Stimulated activated memory B cell treated with anti-CD40 and anti-IgM and Interleukin-4, amounts not matched to agents 10 μg/mL and 1 μg/mL and 100 μg/mL, for 72 hours (primary cell): ENCODE data around the gene SLC47A1.

ENCODE experiments used
- ATAC-seq: fragments of 150-1000 bp; cut with Tn5 transposase; 2 replicates; pipeline ENCODE4 v1.10.0; 2021
- H3K27ac Mint-ChIP-seq: one replicate; pipeline ENCODE4 v1.8.0; 2022; ENCODE audit warnings: mild to moderate bottlenecking, mixed read lengths
- H3K27me3 Mint-ChIP-seq: one replicate; pipeline ENCODE4 v1.8.0; 2022; ENCODE audit warnings: mixed read lengths
- H3K36me3 Mint-ChIP-seq: one replicate; pipeline ENCODE4 v1.8.0; 2022; ENCODE audit warnings: mixed read lengths
- H3K4me1 Mint-ChIP-seq: one replicate; pipeline ENCODE4 v1.8.0; 2022; ENCODE audit warnings: mixed read lengths
- H3K4me3 Mint-ChIP-seq: one replicate; pipeline ENCODE4 v1.8.0; 2022; ENCODE audit warnings: mild to moderate bottlenecking, moderate library complexity, mixed read lengths
- H3K9me3 Mint-ChIP-seq: one replicate; pipeline ENCODE4 v1.8.0; 2022; ENCODE audit warnings: mixed read lengths

The SLC47A1 gene

DNA sequence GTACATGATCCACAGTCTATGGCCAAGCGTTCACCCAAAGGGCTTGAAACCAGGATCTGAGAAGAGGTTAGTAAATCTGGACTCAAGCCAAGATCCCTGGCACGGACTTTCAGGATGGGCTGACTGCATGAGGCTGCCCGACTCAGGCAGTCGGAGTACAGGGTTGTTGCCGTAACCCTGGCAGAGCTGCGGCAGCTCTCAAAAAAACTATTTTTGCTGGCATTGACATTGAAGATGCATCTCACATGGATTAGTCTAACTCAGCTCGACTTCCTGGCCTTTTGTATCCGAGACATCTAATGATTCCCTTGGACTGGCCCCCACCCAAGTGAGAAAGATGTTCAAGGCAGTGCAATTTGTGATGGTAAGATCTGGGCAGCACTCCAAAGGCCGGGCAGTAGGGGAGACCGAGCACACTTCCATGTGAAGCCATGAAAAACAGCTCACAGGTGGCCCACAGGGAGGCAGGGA is 6.2 kb downstream of the SLC47A1 start:
- H3K36me3 Mint-ChIP-seq = no peaks in the 10 kb centered on the region
- no peaks in the 10 kb centered on the region for H3K9me3 Mint-ChIP-seq
- H3K27ac Mint-ChIP-seq = no peak overlapping the region
- no peak for ATAC-seq
- H3K4me1 Mint-ChIP-seq = peaks cover 13% of the 10 kb centered on the region
- peaks cover 16% of the 10 kb centered on the region for H3K27me3 Mint-ChIP-seq
- H3K4me3 Mint-ChIP-seq = no peak overlapping the region

DNA sequence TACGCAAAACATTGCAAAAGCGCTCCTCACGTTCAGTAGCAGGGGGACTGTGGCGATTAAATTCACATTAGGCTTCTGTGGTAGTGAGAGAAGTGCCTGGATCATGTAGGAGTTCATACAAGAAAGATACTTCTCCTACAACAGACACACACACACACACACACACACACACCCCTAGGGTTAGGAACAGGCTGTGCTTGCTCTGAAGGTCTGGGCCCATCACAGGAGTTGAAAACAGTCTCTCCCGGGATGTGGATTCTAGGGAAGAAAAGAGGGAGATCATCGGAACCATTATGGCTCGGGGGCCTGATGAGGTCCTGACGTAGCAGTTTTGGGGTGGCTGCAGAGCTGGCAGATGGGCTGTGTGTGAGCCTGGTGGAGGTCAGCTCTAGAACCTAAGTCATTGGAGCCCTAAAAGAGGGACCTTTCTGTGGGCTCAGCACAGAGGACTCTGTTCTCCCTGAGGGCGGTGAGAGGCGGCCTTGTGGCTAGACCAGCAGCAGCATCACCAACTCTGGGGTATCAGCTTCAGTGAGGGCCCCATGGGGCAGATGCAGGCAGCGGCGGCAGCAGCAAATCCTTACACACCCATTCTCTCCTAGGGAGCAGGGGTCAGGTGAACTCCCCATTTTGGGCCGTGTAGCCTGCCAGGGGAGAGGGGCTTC is 7.2 kb downstream of the SLC47A1 start:
- ATAC-seq = no peak
- no peak overlapping the region for H3K4me3 Mint-ChIP-seq
- H3K36me3 Mint-ChIP-seq = no peaks in the 10 kb centered on the region
- H3K9me3 Mint-ChIP-seq = no peaks in the 10 kb centered on the region
- no peak overlapping the region for H3K27ac Mint-ChIP-seq
- peaks cover 10% of the 10 kb centered on the region for H3K4me1 Mint-ChIP-seq
- peaks cover 11% of the 10 kb centered on the region for H3K27me3 Mint-ChIP-seq

DNA sequence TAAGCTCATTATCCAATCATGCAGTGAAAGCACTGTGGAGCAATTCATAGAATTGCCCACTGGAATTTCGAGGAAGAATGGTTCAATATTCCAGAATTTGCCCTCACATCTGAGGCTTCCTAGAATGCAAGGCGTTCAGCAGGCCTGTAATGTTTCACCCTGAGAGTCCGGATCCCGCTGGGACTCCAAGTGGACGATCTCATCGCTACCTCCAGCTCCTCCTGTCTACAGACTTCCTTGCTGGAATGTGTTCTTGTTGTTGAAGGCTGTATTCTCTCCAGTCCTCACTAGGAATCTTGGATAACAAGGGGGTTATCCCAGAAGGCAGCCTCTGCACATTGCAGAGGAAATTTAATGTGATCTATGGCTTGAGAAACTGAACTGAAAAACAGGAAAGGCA is 7.8 kb downstream of the SLC47A1 start:
- peaks cover 11% of the 10 kb centered on the region for H3K27me3 Mint-ChIP-seq
- H3K4me3 Mint-ChIP-seq = no peak overlapping the region
- no peaks in the 10 kb centered on the region for H3K9me3 Mint-ChIP-seq
- no peak overlapping the region for H3K27ac Mint-ChIP-seq
- no peak for ATAC-seq
- no peaks in the 10 kb centered on the region for H3K36me3 Mint-ChIP-seq
- peaks cover 13% of the 10 kb centered on the region for H3K4me1 Mint-ChIP-seq

DNA sequence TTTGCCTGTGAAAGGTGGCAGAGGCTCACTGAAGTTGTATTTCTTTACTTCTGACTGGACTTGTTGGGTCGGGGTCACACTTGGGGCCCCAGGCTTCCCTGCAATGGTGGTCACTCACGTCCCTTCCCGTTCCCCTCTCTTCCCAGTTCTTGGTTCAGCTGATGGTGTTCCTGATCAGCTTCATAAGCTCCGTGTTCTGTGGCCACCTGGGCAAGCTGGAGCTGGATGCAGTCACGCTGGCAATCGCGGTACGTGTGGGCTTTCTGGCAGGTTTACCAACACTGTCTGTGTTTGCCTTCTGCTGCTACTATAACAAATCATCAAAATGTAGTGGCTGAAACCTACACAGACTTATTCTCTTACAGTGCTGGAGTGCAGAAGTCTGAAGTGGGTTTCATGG is 8.6 kb downstream of the SLC47A1 start:
- H3K4me1 Mint-ChIP-seq = peaks cover 19% of the 10 kb centered on the region
- H3K27me3 Mint-ChIP-seq = peaks cover 10% of the 10 kb centered on the region
- no peak overlapping the region for H3K4me3 Mint-ChIP-seq
- H3K36me3 Mint-ChIP-seq = no peaks in the 10 kb centered on the region
- H3K9me3 Mint-ChIP-seq = no peaks in the 10 kb centered on the region
- no peak for ATAC-seq
- H3K27ac Mint-ChIP-seq = no peak overlapping the region

DNA sequence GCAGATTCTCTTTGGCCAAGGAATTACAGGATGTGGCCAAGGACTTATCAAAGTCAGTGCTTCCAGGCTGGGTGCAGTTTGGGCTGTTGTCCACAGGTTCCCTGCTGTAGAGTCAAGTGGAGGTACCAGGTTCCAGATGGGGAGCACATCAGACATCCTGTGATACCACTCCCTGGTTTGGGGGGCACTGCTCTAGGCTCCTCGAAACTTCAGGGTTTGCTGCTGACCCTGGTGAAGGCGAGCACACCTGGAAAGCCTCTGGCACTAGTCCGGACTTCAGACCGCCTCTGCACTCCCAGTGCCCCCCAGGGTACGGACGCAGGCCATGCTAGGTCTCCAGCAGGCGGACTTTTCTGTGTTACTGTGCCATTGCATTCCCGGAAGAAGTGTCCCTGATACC is 10.7 kb downstream of the SLC47A1 start:
- no peaks in the 10 kb centered on the region for H3K27me3 Mint-ChIP-seq
- ATAC-seq = no peak
- peaks cover 8% of the 10 kb centered on the region for H3K4me1 Mint-ChIP-seq
- no peak overlapping the region for H3K27ac Mint-ChIP-seq
- H3K9me3 Mint-ChIP-seq = no peaks in the 10 kb centered on the region
- H3K36me3 Mint-ChIP-seq = no peaks in the 10 kb centered on the region
- no peak overlapping the region for H3K4me3 Mint-ChIP-seq

DNA sequence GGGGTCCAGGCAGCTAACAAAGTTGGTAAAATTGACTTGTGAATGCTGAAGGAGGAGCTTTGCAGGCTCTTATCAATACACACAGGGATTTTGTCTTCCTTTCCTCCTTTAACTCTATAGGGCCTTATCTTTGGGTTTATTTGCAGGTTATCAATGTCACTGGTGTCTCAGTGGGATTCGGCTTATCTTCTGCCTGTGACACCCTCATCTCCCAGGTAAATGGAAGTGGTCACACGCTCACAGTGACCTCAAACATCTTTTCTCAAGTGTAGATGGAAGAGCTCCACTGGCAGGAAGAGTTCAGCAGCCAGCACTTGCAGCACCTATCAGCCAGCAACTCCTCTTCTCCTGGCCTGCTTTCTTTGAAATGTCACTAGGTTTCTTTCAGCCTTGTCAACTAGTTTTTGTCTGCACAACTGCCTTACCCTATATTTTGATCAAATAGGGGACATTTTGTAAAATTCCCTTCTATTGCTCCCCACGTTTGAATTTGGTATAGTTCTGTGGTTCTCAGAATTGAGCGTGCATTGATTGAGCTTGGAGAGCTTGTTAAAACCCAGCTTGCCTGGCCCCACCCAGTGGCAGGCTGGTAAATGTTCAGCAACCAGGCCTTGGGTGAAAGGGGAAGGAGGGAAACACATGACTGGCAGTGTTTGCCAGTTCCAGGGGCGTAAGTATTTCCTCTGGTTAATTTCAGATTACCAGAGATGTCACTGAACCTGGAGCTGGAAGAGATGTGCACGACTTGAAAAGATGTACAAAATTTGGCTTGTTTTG is 12.8 kb downstream of the SLC47A1 start:
- H3K27ac Mint-ChIP-seq = peak overlapping the region; percentile 34
- H3K4me3 Mint-ChIP-seq = no peak overlapping the region
- ATAC-seq = peak; percentile 63
- peaks cover 8% of the 10 kb centered on the region for H3K4me1 Mint-ChIP-seq
- no peaks in the 10 kb centered on the region for H3K36me3 Mint-ChIP-seq
- H3K27me3 Mint-ChIP-seq = no peaks in the 10 kb centered on the region
- H3K9me3 Mint-ChIP-seq = no peaks in the 10 kb centered on the region

DNA sequence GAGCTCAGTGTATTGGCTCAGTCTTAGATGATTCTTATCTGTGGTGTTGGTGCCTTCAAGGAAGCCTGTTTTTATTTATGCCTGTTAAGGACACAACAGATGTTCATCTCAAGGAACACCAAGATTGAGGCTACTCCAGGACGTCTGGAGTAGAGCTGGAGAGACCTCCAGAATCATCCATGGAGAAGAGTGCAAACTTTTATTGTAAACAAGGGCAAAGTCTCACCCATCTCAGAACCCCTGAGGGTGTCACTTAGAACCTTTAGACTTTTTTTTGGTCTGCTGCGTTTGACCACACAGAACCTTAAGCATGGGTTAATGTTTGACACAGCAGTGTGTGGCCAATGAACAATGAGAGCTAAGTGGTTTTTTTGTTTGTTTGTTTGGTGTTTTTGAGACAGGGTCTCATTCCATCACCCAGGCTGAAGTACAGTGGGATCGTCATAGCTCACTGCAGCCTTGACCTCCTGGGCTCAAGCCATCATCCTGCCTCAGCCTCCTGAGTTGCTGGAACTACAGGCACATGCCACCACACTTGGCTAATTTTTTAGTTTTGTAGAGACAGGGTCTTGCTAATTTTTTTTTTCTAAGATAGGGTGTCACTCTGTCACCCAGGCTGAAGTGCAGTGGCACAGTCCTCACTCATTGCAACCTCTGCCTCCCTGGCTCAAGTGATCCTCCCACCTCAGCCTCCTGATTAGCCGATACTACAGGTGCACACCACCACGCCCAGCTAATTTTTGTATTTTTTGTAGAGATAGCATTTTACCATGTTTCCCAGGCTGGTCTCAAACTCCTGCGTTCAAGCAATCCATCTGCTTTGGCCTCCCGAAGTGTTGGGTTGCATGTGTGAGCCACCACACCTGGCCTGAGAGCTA is 16.3 kb downstream of the SLC47A1 start:
- Mint-ChIP-seq H3K36me3 (no peaks in the 10 kb centered on the region), H3K4me3 (no peak overlapping the region), H3K27ac (no peak overlapping the region), H3K27me3 (peaks cover 22% of the 10 kb centered on the region), H3K9me3 (no peaks in the 10 kb centered on the region), H3K4me1 (peaks cover 8% of the 10 kb centered on the region)
- ATAC-seq = no peak

DNA sequence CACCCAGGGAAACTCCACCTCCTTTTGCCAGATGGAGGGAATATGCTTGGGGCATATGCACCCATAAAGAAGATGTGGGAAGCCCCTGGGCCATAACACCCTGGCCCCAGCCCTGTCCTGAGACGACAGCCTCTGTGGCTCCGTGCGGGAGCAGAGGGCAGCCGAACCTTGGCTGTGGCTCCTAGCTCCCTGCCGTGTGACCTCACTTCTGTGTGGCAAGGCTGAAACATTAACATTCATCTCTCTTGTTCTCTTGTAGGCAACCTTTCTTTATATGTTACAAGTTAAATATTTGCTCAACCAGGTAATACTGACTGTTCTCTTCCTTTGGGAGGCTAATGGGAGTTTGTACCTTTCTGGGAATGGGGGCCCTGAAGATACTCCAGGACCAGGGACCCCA is 17.5 kb downstream of the SLC47A1 start:
- no peaks in the 10 kb centered on the region for H3K9me3 Mint-ChIP-seq
- H3K27me3 Mint-ChIP-seq = peaks cover 22% of the 10 kb centered on the region
- H3K4me1 Mint-ChIP-seq = peaks cover 8% of the 10 kb centered on the region
- ATAC-seq = no peak
- no peak overlapping the region for H3K27ac Mint-ChIP-seq
- no peak overlapping the region for H3K4me3 Mint-ChIP-seq
- no peaks in the 10 kb centered on the region for H3K36me3 Mint-ChIP-seq

DNA sequence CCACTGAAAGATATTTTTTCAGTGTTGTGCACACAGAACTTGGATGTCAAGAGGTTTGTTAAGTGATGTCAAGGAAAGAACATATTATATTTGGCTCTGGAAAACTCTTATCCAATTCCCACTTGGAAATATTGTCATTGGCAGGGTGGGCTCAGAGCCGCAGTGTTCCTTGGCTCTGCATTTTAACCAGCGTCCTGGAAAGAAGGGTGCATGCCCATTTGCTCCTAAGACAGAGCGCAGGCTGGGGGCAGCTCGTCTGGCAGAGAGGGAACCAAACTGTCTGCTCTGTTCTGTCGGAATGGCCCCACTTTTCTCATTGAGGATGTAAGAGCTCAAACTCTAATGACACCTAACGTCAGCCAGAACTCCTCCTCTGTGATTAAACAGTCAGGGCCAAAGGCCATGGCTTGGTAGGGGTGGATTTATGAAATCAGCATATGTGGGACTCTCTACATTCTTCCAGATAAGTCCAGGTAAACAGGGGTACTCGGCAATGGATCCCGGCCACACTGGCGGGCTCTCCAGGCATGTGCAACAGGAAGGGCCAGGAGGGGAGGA is 18.0 kb downstream of the SLC47A1 start:
- Mint-ChIP-seq H3K27ac (no peak overlapping the region), H3K4me3 (no peak overlapping the region), H3K9me3 (no peaks in the 10 kb centered on the region), H3K36me3 (no peaks in the 10 kb centered on the region), H3K4me1 (peaks cover 4% of the 10 kb centered on the region), H3K27me3 (peaks cover 22% of the 10 kb centered on the region)
- ATAC-seq = no peak

DNA sequence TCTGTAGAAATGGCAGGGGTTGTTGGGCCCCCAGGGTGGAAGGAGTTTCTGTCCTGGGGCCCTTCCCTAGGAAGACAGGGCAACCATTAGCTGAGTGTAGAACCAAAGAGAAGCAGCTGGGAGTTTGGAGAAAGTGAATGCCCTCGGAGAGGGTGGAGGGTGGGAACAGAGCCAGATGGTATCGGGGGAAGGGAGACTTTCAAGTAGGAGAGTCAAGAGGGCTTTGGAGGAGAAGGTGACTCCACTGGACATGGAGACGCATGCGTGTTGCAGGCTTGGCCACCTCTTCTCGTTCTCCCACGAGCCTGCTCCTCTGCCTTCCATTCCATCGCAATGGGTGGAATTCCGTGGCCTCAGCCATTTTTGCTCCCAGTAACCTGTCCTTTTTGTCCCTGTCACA is 19.4 kb downstream of the SLC47A1 start:
- Mint-ChIP-seq H3K36me3 (no peaks in the 10 kb centered on the region), H3K27me3 (peaks cover 22% of the 10 kb centered on the region), H3K4me1 (no peaks in the 10 kb centered on the region), H3K27ac (no peak overlapping the region), H3K4me3 (no peak overlapping the region), H3K9me3 (peaks cover 2% of the 10 kb centered on the region)
- ATAC-seq = no peak

DNA sequence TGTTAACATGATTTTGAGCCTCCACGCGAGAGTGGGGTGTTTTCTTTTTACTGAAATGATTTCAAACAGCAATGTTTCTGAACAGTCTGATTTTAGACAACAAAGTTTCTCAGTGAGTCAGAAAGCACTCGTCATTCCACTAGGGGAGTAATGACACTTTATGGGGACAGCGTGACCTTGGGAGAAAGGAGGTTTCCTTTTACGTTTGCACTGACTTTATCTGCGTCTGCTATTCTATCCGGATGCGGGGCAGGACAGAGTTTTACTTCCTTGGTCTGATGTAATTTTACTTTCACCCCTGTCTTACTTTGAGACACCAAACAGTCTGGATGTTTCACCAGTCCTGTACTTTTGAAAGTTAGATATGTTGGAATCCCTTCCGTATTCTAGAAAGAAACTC is 20.7 kb downstream of the SLC47A1 start:
- H3K27me3 Mint-ChIP-seq = peaks cover 22% of the 10 kb centered on the region
- no peak overlapping the region for H3K27ac Mint-ChIP-seq
- peaks cover 4% of the 10 kb centered on the region for H3K9me3 Mint-ChIP-seq
- no peaks in the 10 kb centered on the region for H3K4me1 Mint-ChIP-seq
- no peaks in the 10 kb centered on the region for H3K36me3 Mint-ChIP-seq
- no peak for ATAC-seq
- no peak overlapping the region for H3K4me3 Mint-ChIP-seq

DNA sequence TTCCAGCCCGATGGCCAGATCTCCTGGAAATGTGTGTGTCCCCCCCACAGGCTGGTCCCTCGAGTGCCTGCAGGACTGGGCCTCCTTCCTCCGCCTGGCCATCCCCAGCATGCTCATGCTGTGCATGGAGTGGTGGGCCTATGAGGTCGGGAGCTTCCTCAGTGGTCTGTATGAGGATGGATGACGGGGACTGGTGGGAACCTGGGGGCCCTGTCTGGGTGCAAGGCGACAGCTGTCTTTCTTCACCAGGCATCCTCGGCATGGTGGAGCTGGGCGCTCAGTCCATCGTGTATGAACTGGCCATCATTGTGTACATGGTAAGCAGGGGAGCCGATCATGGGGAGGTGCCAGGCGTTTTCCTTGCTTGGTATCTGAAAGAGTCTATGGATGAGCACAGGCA is 22.1 kb downstream of the SLC47A1 start:
- Mint-ChIP-seq H3K4me3 (no peak overlapping the region), H3K9me3 (peaks cover 4% of the 10 kb centered on the region), H3K27ac (no peak overlapping the region), H3K36me3 (no peaks in the 10 kb centered on the region), H3K4me1 (no peaks in the 10 kb centered on the region), H3K27me3 (peaks cover 22% of the 10 kb centered on the region)
- no peak for ATAC-seq

DNA sequence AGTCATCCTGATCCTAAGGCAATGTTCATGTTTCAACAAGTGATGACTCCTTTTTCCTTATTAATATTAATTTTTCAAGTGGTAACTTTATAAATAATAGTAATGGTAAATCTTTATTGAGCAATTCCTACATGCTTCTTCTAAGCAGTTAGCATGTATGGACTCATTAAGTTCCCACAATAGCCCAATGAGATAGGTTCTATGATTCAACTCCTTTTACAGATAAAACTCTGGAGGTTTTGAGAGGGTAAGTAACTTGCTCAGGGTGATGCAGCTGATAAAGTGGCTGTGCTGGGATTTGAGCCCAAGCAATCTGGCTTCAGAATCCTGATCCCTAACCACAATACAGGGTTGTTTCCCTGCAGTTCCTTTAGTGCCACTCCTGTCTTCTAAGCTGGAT is 25.3 kb downstream of the SLC47A1 start:
- Mint-ChIP-seq H3K4me3 (no peak overlapping the region), H3K36me3 (no peaks in the 10 kb centered on the region), H3K27me3 (no peaks in the 10 kb centered on the region), H3K27ac (no peak overlapping the region), H3K4me1 (no peaks in the 10 kb centered on the region), H3K9me3 (peaks cover 4% of the 10 kb centered on the region)
- ATAC-seq = no peak

DNA sequence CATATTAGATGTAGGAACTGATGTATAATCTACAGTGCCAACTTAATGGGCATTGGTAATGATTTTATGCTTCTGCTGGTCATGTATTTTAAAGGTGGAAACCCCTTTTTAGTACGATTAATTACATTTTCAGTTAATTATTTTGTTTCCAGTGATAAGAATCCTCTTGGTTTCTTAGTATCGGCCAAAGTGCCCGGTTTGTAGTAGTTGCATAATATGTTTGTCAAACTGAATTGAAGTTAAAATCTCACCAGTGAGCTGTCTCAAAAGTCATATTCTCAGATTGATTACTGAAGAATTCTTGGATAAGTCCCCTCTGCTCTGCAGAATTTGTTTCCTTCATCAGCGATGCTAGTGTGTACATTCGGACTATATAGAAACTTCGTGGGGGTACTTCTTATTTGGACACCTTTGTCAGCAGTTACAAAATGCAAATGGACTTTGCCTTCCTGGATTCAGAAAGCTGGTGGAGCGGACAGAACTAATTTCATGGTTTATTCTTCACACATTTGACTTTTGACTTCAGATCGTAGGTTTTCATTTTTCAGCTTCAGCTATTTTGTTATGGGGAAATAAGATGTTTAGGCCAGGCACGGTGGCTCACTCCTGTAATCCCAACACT is 28.2 kb downstream of the SLC47A1 start:
- no peak overlapping the region for H3K27ac Mint-ChIP-seq
- H3K4me3 Mint-ChIP-seq = no peak overlapping the region
- H3K36me3 Mint-ChIP-seq = no peaks in the 10 kb centered on the region
- H3K9me3 Mint-ChIP-seq = peaks cover 4% of the 10 kb centered on the region
- ATAC-seq = no peak
- H3K4me1 Mint-ChIP-seq = no peaks in the 10 kb centered on the region
- H3K27me3 Mint-ChIP-seq = no peaks in the 10 kb centered on the region
